Uterus (tissue), 4 donors: Measurements from ENCODE around the gene ZC3H18. TPM values are rescaled to one million over a fixed set of nuclear protein-coding genes. Genes with fewer than 3 reads are reported as not detected.

Experiments used
- DNase-seq, 2 donors: peaks; one replicate each; pipeline ENCODE4 v3.0.0-alpha.2; 2019 to 2020
- H3K27ac ChIP-seq, 2 donors: fragments of 200-600 bp; sonication (generic); 1 replicate in 1 of 2; 2 replicates in 1 of 2; pipeline ENCODE4 v1.5.1; 2016 to 2018
- H3K27me3 ChIP-seq, 2 donors: fragments of 200-600 bp; sonication (generic); one replicate each; pipeline ENCODE4 v1.5.1; 2018 to 2019; ENCODE audit warnings: control low read depth in 1 of 2
- H3K36me3 ChIP-seq, 2 donors: fragments of 200-600 bp; sonication (generic); one replicate each; pipeline ENCODE4 v1.5.1; 2019; ENCODE audit warnings: control low read depth in 1 of 2
- H3K4me1 ChIP-seq, 2 donors: fragments of 200-600 bp; sonication (generic); one replicate each; pipeline ENCODE4 v1.5.1; 2018 to 2019; ENCODE audit warnings: control low read depth in 1 of 2
- H3K4me3 ChIP-seq, 2 donors: fragments of 200-600 bp; sonication (generic); 1 replicate in 1 of 2; 2 replicates in 1 of 2; pipeline ENCODE4 v1.5.1; 2018 to 2019; ENCODE audit warnings: mild to moderate bottlenecking in 1 of 2
- H3K9me3 ChIP-seq, 2 donors: fragments of 200-600 bp; sonication (generic); one replicate each; pipeline ENCODE4 v1.5.1; 2019; ENCODE audit warnings: control low read depth in 1 of 2
- CTCF ChIP-seq, 4 experiments: fragments of 200-600 bp in 2 of 4; fragments of 450-650 bp in 2 of 4; sonication (generic) in 2 of 4; IDR thresholded peaks; one replicate each; pipeline ENCODE4 v1.5.1; 2016 to 2019; ENCODE audit warnings: antibody characterized with exemption in 4 of 4, mild to moderate bottlenecking in 2 of 4, moderate library complexity in 1 of 4
- POLR2A ChIP-seq, 2 donors: fragments of 450-650 bp; IDR thresholded peaks; one replicate each; pipeline ENCODE4 v1.6.1; 2016; ENCODE audit warnings: antibody characterized with exemption in 2 of 2, mild to moderate bottlenecking in 1 of 2, moderate library complexity in 1 of 2
- intact Hi-C: fragments of 100-400 bp; cut with DNase I; formaldehyde crosslinking; loops from one replicate; pipeline ENCODE4 v1.15.1; 2023; ENCODE audit warnings: low total_unique reads
- total RNA-seq, 4 donors: library from RNA; depleted of rRNA in 3 of 4; stranded (reverse); fragments of >200 nt in 3 of 4; gene quantifications; one replicate each; pipeline versions ENCODE4 v1.1.0 to v1.2.4, GENCODE V29; 2014 to 2023
- donor health status: DM: yes; HTN: yes; CAD: no.

The ZC3H18 gene
- total RNA-seq, 4 donors from 2014 or later, result 0.88 to 58.8 (median 9.5) TPM

- no peak for DNase-seq
- peaks cover 0 to 3% of the 10 kb centered on the region in 2 donors for H3K4me1 ChIP-seq
- H3K4me3 ChIP-seq, result no peak overlapping the region
- peaks cover 0 to 9% of the 10 kb centered on the region in 2 donors for H3K27me3 ChIP-seq
- H3K36me3 ChIP-seq, result no peaks in the 10 kb centered on the region
- intact Hi-C loops, result no loop called here
- H3K27ac ChIP-seq, result no peak overlapping the region
- TF ChIP-seq CTCF (IDR thresholded peaks at IDR 0.05) (no peak), POLR2A (IDR thresholded peaks at IDR 0.05) (no peak)
- no peaks in the 10 kb centered on the region for H3K9me3 ChIP-seq
Measured at GRCh38 chr16:88635671-88636319, 65.6 kb downstream of the ZC3H18 start.

GRCh38 chr16:88636488-88637265 lies 66.5 kb downstream of the ZC3H18 start:
- H3K4me3 ChIP-seq, result no peak overlapping the region
- no peaks in the 10 kb centered on the region for H3K36me3 ChIP-seq
- no peak for DNase-seq
- TF ChIP-seq CTCF (IDR thresholded peaks at IDR 0.05), result no peak
- peaks cover 0 to 9% of the 10 kb centered on the region in 2 donors for H3K27me3 ChIP-seq
- no peak overlapping the region for H3K27ac ChIP-seq
- H3K9me3 ChIP-seq, result no peaks in the 10 kb centered on the region
- peaks cover 0 to 3% of the 10 kb centered on the region in 2 donors for H3K4me1 ChIP-seq
- intact Hi-C loops, result no loop called here

GRCh38 chr16:88638323-88639230 lies 68.4 kb downstream of the ZC3H18 start, which contains the start of gene IL17C:
IL17C (plus strand) TSS chr16:88638572; CDS start chr16:88638642, 70 bp downstream.
- Histone ChIP-seq H3K4me3 (no peak within 1 kb of the TSS), H3K27me3 (peaks cover 0 to 9% of the 10 kb centered on the region in 2 donors)
- intact Hi-C loops, result no loop called here

GRCh38 chr16:88639231-88640038 lies 69.2 kb downstream of the ZC3H18 start:
- H3K27ac ChIP-seq, result no peak overlapping the region
- peaks cover 0 to 9% of the 10 kb centered on the region in 2 donors for H3K27me3 ChIP-seq
- H3K4me1 ChIP-seq, result peaks cover 0 to 3% of the 10 kb centered on the region in 2 donors
- no peak overlapping the region for H3K4me3 ChIP-seq
- H3K9me3 ChIP-seq, result no peaks in the 10 kb centered on the region
- no peak for DNase-seq
- TF ChIP-seq POLR2A (IDR thresholded peaks at IDR 0.05) (no peak), CTCF (IDR thresholded peaks at IDR 0.05) (no peak)
- intact Hi-C loops, result no loop called here
- no peaks in the 10 kb centered on the region for H3K36me3 ChIP-seq

More at GRCh38 chr16:88638323-88639230, 68.4 kb downstream of the ZC3H18 start, which contains the start of gene IL17C:
- H3K27ac ChIP-seq, result no peak within 1 kb of the TSS
- H3K9me3 ChIP-seq, result no peaks in the 10 kb centered on the region
- no peaks in the 10 kb centered on the region for H3K36me3 ChIP-seq
- TF ChIP-seq CTCF (IDR thresholded peaks at IDR 0.05), result no peak
- TF ChIP-seq POLR2A (IDR thresholded peaks at IDR 0.05), result no peak
- peaks cover 0 to 3% of the 10 kb centered on the region in 2 donors for H3K4me1 ChIP-seq
- DNase-seq, result no peak
